AG10803 (cell line): Measurements from ENCODE around the gene KLK2.

Source experiments
- DNase-seq: peaks from one replicate; pipeline ENCODE4 v3.0.0; 2010; ENCODE audit warnings: low read depth
- H3K4me3 ChIP-seq: 2 replicates; pipeline ENCODE4 v1.5.1; 2011; ENCODE audit warnings: mild to moderate bottlenecking, low read length, control low read depth
- CTCF ChIP-seq: conservative IDR thresholded peaks from 2 replicates; pipeline ENCODE4 v1.5.1; 2011; ENCODE audit warnings: mild to moderate bottlenecking, low read length, control low read depth, inconsistent platforms

Gene KLK2

GRCh38 chr19:50838239-50838638 lies 35.0 kb upstream of the KLK2 start:
- DNase-seq = no peak
- TF ChIP-seq CTCF = no peak; the same call in 1 of the 2 replicates
- no peak overlapping the region for H3K4me3 ChIP-seq

- DNase-seq = no peak
- no peak overlapping the region for H3K4me3 ChIP-seq
- TF ChIP-seq CTCF = no peak
These were observed 33.3 kb upstream of the KLK2 start for GRCh38 chr19:50839712-50840655.

GRCh38 chr19:50842130-50842529 lies 31.1 kb upstream of the KLK2 start:
- no peak for DNase-seq
- no peak overlapping the region for H3K4me3 ChIP-seq
- TF ChIP-seq CTCF = no peak

GRCh38 chr19:50843205-50843604 lies 30.0 kb upstream of the KLK2 start:
- no peak for TF ChIP-seq CTCF
- DNase-seq = no peak
- no peak overlapping the region for H3K4me3 ChIP-seq

DNA sequence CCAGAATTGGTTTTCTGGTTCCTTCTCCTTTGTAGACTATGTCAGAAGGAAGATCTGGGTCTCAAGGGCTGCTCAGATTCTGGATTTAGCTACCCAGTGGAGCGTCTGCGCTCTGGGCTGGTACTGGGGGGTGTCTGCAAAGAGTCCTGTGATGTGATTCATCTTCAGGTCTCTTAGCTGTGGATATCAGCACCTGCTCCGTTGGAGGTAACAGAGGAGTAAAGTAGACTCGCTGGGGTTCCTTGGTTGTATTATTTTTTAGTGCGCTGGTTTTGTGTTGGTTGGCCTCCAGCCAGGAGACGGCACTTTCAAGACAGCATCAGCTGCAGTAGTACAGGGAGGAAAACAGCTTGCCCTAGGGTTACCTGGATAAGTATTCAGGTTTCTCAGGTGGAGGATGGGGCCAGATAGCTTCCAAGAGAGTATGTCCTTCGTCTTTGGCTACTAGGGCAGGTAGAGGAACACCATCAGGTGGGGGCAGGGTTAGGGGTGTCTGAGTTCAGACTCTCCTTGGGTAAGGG lies 29.5 kb upstream of the KLK2 start:
- DNase-seq = no peak
- TF ChIP-seq CTCF = no peak
- H3K4me3 ChIP-seq = no peak overlapping the region

DNA sequence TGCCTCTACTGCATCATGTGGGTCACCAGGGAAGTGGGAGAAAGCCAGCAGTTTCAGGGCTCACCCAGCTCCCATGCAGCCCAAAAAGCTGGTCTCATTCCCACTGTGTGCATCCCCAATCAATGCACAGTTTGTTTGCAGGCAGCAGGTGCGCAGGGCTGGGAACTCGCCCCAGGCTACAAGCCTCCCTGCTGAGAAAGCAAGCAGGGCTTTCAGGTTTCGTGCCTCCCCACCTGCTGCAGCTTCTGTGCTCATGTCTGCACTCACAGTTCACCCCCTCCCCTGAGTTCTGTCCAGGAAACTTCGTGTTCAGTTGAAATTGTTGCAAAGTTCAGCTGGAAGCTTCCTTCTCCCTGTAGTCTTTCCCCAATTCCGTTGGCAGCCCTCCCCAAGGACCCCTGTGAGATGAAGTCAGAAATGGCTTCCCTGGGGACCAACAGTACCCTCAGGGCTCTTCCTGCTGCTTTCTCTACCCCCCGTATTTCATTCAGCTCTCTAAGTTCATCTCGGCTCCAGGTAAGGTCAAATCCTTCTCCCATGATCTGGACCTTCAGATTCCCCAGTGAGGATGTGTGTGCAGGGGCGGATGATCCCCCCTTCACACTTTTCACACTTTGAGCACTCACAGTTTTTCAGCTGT lies 28.8 kb upstream of the KLK2 start:
- DNase-seq = no peak
- no peak for TF ChIP-seq CTCF
- no peak overlapping the region for H3K4me3 ChIP-seq
